Measurements from ENCODE around the gene TNFRSF4.
A peak's percentile ranks its signal among the peaks of the same experiment; 100 is the strongest.

TNFRSF4 gene

GRCh38 chr1:1245178-1245816, 31.3 kb upstream of the TNFRSF4 start:
- DNase-seq, result no peak

GRCh38 chr1:1244192-1244811, 30.3 kb upstream of the TNFRSF4 start:
- DNase-seq, result no peak

- DNase-seq, result no peak
Observed at GRCh38 chr1:1243807-1244191, 29.8 kb upstream of the TNFRSF4 start.

GRCh38 chr1:1243266-1243660, 29.3 kb upstream of the TNFRSF4 start:
- DNase-seq, result no peak

GRCh38 chr1:1242461-1243265, 28.7 kb upstream of the TNFRSF4 start:
- no peak for DNase-seq

GRCh38 chr1:1241588-1242219, 27.8 kb upstream of the TNFRSF4 start:
- no peak for DNase-seq

- DNase-seq, result peak in 1 of 2 experiments; percentile 45
Observed at GRCh38 chr1:1240822-1241587, 27.1 kb upstream of the TNFRSF4 start.

- DNase-seq, result no peak
Observed at GRCh38 chr1:1240348-1240732, 26.4 kb upstream of the TNFRSF4 start.

- no peak for DNase-seq
Observed at GRCh38 chr1:1239614-1240347, 25.8 kb upstream of the TNFRSF4 start.

GRCh38 chr1:1239227-1239613, 25.3 kb upstream of the TNFRSF4 start:
- DNase-seq, result no peak

- no peak for DNase-seq
Observed at GRCh38 chr1:1238702-1239178, 24.8 kb upstream of the TNFRSF4 start.

GRCh38 chr1:1237874-1238701, 24.1 kb upstream of the TNFRSF4 start:
- peak; percentile 62 to 91 for DNase-seq

- no peak for DNase-seq
Observed at GRCh38 chr1:1236945-1237873, 23.3 kb upstream of the TNFRSF4 start.

- peak in 1 of 2 experiments; percentile 39 for DNase-seq
Observed at GRCh38 chr1:1236176-1236763, 22.3 kb upstream of the TNFRSF4 start.

- DNase-seq, result no peak
Observed at GRCh38 chr1:1235016-1235744, 21.2 kb upstream of the TNFRSF4 start.

GRCh38 chr1:1234180-1234808, 20.3 kb upstream of the TNFRSF4 start:
- no peak for DNase-seq

- DNase-seq, result no peak
Observed at GRCh38 chr1:1233567-1233892, 19.6 kb upstream of the TNFRSF4 start.
